Measurements from ENCODE around the gene TTC13. TPM values are rescaled to one million over a fixed set of nuclear protein-coding genes. Genes with fewer than 3 reads are reported as not detected.

Gene TTC13
- polyA plus RNA-seq, 3 donors, result 9.2 to 24.4 (median 10.8) TPM

DNA sequence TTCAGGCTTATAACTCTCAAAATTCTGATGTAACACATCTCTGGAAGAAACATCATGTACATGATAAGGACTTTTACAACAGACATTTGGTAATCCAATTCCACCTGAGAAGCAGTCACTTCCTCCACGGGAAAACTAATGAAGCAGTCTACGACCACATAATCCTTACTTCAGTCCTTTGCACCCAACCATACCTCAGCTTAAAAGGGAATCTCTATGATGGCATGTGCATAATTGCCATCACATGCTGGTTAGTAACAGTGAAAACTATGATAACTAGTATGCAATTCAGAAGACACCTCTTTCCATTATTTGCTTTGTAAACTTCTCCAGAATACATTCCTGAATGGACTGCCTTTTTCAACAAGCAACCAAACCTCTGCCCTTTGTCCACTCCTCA, 53.1 kb downstream of the TTC13 start:
- no peaks in the 10 kb centered on the region for H3K79me2 ChIP-seq (ENCODE audit: insufficient read depth, low read length)
- TF ChIP-seq, protein P1, sequence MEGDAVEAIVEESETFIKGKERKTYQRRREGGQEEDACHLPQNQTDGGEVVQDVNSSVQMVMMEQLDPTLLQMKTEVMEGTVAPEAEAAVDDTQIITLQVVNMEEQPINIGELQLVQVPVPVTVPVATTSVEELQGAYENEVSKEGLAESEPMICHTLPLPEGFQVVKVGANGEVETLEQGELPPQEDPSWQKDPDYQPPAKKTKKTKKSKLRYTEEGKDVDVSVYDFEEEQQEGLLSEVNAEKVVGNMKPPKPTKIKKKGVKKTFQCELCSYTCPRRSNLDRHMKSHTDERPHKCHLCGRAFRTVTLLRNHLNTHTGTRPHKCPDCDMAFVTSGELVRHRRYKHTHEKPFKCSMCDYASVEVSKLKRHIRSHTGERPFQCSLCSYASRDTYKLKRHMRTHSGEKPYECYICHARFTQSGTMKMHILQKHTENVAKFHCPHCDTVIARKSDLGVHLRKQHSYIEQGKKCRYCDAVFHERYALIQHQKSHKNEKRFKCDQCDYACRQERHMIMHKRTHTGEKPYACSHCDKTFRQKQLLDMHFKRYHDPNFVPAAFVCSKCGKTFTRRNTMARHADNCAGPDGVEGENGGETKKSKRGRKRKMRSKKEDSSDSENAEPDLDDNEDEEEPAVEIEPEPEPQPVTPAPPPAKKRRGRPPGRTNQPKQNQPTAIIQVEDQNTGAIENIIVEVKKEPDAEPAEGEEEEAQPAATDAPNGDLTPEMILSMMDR (IDR thresholded peaks at IDR 0.05), result no peak
- H3K9ac ChIP-seq (ENCODE audit: insufficient read depth, low read length, poor library complexity, severe bottlenecking), result no peak overlapping the region
- no peaks in the 10 kb centered on the region for H3K4me1 Mint-ChIP-seq
- H2AFZ ChIP-seq (ENCODE audit: insufficient read depth, low read depth, low read length, poor library complexity, severe bottlenecking), result no peak overlapping the region
- WGBS (ENCODE audit: insufficient coverage), result 80% methylated on average over 1 of the region's 2 CpGs
- no peaks in the 10 kb centered on the region for H3K4me1 ChIP-seq (ENCODE audit: control insufficient read depth in 1 of 2, insufficient read depth in 2 of 2, low read length in 2 of 2)
- H3K27me3 ChIP-seq (ENCODE audit: control insufficient read depth in 2 of 2, insufficient read depth in 2 of 2, low read length in 2 of 2), result no peaks in the 10 kb centered on the region
- no peaks in the 10 kb centered on the region for H3K9me3 ChIP-seq (replicated peaks in 1 of 2; ENCODE audit: control insufficient read depth in 1 of 2, insufficient read depth in 1 of 2, low read length in 2 of 2)
- no peak overlapping the region for H3K4me2 ChIP-seq (replicated peaks; ENCODE audit: extremely low read depth, low read length, poor library complexity, severe bottlenecking)
- H3K27ac ChIP-seq (ENCODE audit: low read depth in 1 of 2, low read length in 2 of 2), result no peak overlapping the region
- H4K20me1 ChIP-seq (ENCODE audit: insufficient read depth, low read length), result no peaks in the 10 kb centered on the region
- intact Hi-C loops (cut with micrococcal nuclease), result no loop called here
- H3K27ac Mint-ChIP-seq, result no peak overlapping the region
- no peak for DNase-seq
- H3K36me3 Mint-ChIP-seq, result peaks cover 83 to 87% of the 10 kb centered on the region in 2 donors
- H3K4me3 Mint-ChIP-seq, result no peak overlapping the region
- no peaks in the 10 kb centered on the region for H3K9me3 Mint-ChIP-seq
- peaks cover 82 to 97% of the 10 kb centered on the region in 2 donors for H3K36me3 ChIP-seq (replicated peaks in 1 of 2; ENCODE audit: control insufficient read depth in 1 of 2, insufficient read depth in 2 of 2, low read length in 2 of 2)
- H3K27me3 Mint-ChIP-seq (ENCODE audit: low read depth in 3 of 3), result no peaks in the 10 kb centered on the region
- no peak overlapping the region for H3K4me3 ChIP-seq (replicated peaks in 1 of 3; ENCODE audit: low read depth in 2 of 3, low read length in 3 of 3)

DNA sequence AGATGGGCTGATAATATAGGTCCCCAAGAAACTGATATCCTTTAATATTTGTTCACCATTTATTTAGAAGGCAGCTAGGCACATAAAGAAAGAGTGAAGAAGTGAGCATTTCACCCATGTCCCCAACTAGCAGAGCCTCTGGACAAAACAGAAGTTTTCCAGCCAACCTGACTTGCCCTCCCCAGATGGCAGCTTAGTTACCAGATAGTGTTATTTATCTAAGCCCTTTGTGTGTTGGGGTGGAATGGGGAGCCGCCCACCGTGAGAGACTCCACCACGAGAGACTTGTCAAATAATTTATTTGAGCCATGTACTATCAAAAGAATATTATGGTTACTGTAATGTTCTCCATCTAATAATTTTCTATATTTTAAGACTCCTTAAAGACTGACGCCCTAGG, 55.5 kb downstream of the TTC13 start:
- Mint-ChIP-seq H3K4me3 (no peak overlapping the region), H3K4me1 (no peaks in the 10 kb centered on the region), H3K9me3 (no peaks in the 10 kb centered on the region), H3K27ac (peak overlapping the region in 2 of 7 donors; percentile 13 to 46), H3K27me3 (ENCODE audit: low read depth in 3 of 3) (no peaks in the 10 kb centered on the region), H3K36me3 (peaks cover 88% of the 10 kb centered on the region in 2 donors)
- no CpG with 5 or more reads among the region's 4 CpGs for WGBS (ENCODE audit: insufficient coverage)
- intact Hi-C loops (cut with micrococcal nuclease), result no loop called here
- H3K4me3 ChIP-seq (replicated peaks in 1 of 3; ENCODE audit: low read depth in 2 of 3, low read length in 3 of 3), result no peak overlapping the region
- no peaks in the 10 kb centered on the region for H3K4me1 ChIP-seq (ENCODE audit: control insufficient read depth in 1 of 2, insufficient read depth in 2 of 2, low read length in 2 of 2)
- H3K27ac ChIP-seq (ENCODE audit: low read depth in 1 of 2, low read length in 2 of 2), result no peak overlapping the region
- no peaks in the 10 kb centered on the region for H3K9me3 ChIP-seq (replicated peaks in 1 of 2; ENCODE audit: control insufficient read depth in 1 of 2, insufficient read depth in 1 of 2, low read length in 2 of 2)
- no peaks in the 10 kb centered on the region for H4K20me1 ChIP-seq (ENCODE audit: insufficient read depth, low read length)
- no peak overlapping the region for H3K4me2 ChIP-seq (replicated peaks; ENCODE audit: extremely low read depth, low read length, poor library complexity, severe bottlenecking)
- no peak overlapping the region for H3K9ac ChIP-seq (ENCODE audit: insufficient read depth, low read length, poor library complexity, severe bottlenecking)
- no peaks in the 10 kb centered on the region for H3K27me3 ChIP-seq (ENCODE audit: control insufficient read depth in 2 of 2, insufficient read depth in 2 of 2, low read length in 2 of 2)
- H3K36me3 ChIP-seq (replicated peaks in 1 of 2; ENCODE audit: control insufficient read depth in 1 of 2, insufficient read depth in 2 of 2, low read length in 2 of 2), result peaks cover 92 to 100% of the 10 kb centered on the region in 2 donors
- H3K79me2 ChIP-seq (ENCODE audit: insufficient read depth, low read length), result no peaks in the 10 kb centered on the region
- DNase-seq, result no peak
- TF ChIP-seq, protein P1 (IDR thresholded peaks at IDR 0.05), result no peak
- H2AFZ ChIP-seq (ENCODE audit: insufficient read depth, low read depth, low read length, poor library complexity, severe bottlenecking), result no peak overlapping the region

Data from CD14-positive monocyte (primary cell).